H9 (cell line): ENCODE data around the gene SPOCD1. TPM values are rescaled to one million over a fixed set of nuclear protein-coding genes. Genes with fewer than 3 reads are reported as not detected.

Source experiments
- DNase-seq: peaks from one replicate; pipeline ENCODE4 v3.0.0-alpha.2; 2017
- H2AFZ ChIP-seq: one replicate; pipeline ENCODE4 v1.6.1; 2013; ENCODE audit warnings: mild to moderate bottlenecking, low read length, control low read depth, moderate library complexity
- H2AK5ac ChIP-seq: 2 replicates; pipeline ENCODE4 v1.6.1; 2013; ENCODE audit warnings: low read length, control low read depth, mixed read lengths; ENCODE audit not compliant: insufficient read length
- H2BK120ac ChIP-seq: one replicate; pipeline ENCODE4 v1.6.1; 2013; ENCODE audit warnings: low read depth, mild to moderate bottlenecking, low read length, control low read depth, inconsistent platforms; ENCODE audit not compliant: poor library complexity, severe bottlenecking
- H2BK12ac ChIP-seq: 2 replicates; pipeline ENCODE4 v1.6.1; 2013; ENCODE audit warnings: low read length, control low read depth, mixed read lengths, low read depth; ENCODE audit not compliant: insufficient read length
- H2BK15ac ChIP-seq: 2 replicates; pipeline ENCODE4 v1.6.1; 2013; ENCODE audit warnings: low read depth, low read length, control low read depth
- H2BK20ac ChIP-seq: one replicate; pipeline ENCODE4 v1.6.1; 2013; ENCODE audit warnings: low read depth, mild to moderate bottlenecking, low read length, control low read depth, inconsistent platforms; ENCODE audit not compliant: poor library complexity, severe bottlenecking
- H2BK5ac ChIP-seq: 2 replicates; pipeline ENCODE4 v1.6.1; 2013; ENCODE audit warnings: low read length, control low read depth, mixed read lengths; ENCODE audit not compliant: insufficient read length
- H3K14ac ChIP-seq: 2 replicates; pipeline ENCODE4 v1.6.1; 2013; ENCODE audit warnings: low read length, control low read depth; ENCODE audit not compliant: insufficient read depth
- H3K18ac ChIP-seq: 2 replicates; pipeline ENCODE4 v1.6.1; 2013; ENCODE audit warnings: low read depth, mild to moderate bottlenecking, mixed read lengths, low read length, control low read depth; ENCODE audit not compliant: insufficient read length
- H3K23ac ChIP-seq: 2 replicates; pipeline ENCODE4 v1.6.1; 2013; ENCODE audit warnings: low read length, control low read depth, mixed read lengths, low read depth; ENCODE audit not compliant: insufficient read length
- H3K23me2 ChIP-seq: 2 replicates; pipeline ENCODE4 v1.6.1; 2013; ENCODE audit warnings: low read depth, mild to moderate bottlenecking, mixed read lengths, low read length, control low read depth; ENCODE audit not compliant: insufficient read length, poor library complexity, severe bottlenecking
- H3K27ac ChIP-seq: 2 replicates; pipeline ENCODE4 v1.5.1; 2013; ENCODE audit warnings: low read length, control low read depth, mixed read lengths, low read depth; ENCODE audit not compliant: insufficient read length
- H3K27me3 ChIP-seq: 2 replicates; pipeline ENCODE4 v1.6.1; 2013; ENCODE audit warnings: low read length, control low read depth, inconsistent platforms; ENCODE audit not compliant: insufficient read depth
- H3K4ac ChIP-seq: 2 replicates; pipeline ENCODE4 v1.6.1; 2013; ENCODE audit warnings: low read depth, mild to moderate bottlenecking, control low read depth, inconsistent platforms, low read length, moderate library complexity
- H3K4me1 ChIP-seq: 2 replicates; pipeline ENCODE4 v1.6.1; 2013; ENCODE audit warnings: low read length, control low read depth, inconsistent platforms; ENCODE audit not compliant: insufficient read depth
- H3K4me2 ChIP-seq: 2 replicates; pipeline ENCODE4 v1.6.1; 2013; ENCODE audit warnings: low read length, control low read depth, mixed read lengths; ENCODE audit not compliant: insufficient read length, insufficient read depth
- H3K56ac ChIP-seq: 2 replicates; pipeline ENCODE4 v1.6.1; 2013; ENCODE audit warnings: low read depth, mild to moderate bottlenecking, mixed read lengths, low read length, control low read depth; ENCODE audit not compliant: insufficient read length
- H3K79me1 ChIP-seq: 2 replicates; pipeline ENCODE4 v1.6.1; 2013; ENCODE audit warnings: low read depth, mild to moderate bottlenecking, moderate library complexity, low read length, control low read depth, inconsistent platforms; ENCODE audit not compliant: insufficient read depth, poor library complexity, severe bottlenecking
- H3K79me2 ChIP-seq: 2 replicates; pipeline ENCODE4 v1.6.1; 2013; ENCODE audit warnings: low read length, control low read depth, inconsistent platforms; ENCODE audit not compliant: insufficient read depth
- H3K9ac ChIP-seq: 2 replicates; pipeline ENCODE4 v1.6.1; 2013; ENCODE audit warnings: low read length, control low read depth, mixed read lengths; ENCODE audit not compliant: insufficient read length; ENCODE audit errors: extremely low read depth
- H3K9me3 ChIP-seq: one replicate; pipeline ENCODE4 v1.6.1; 2013; ENCODE audit warnings: low read depth, low read length, inconsistent platforms; ENCODE audit not compliant: control insufficient read depth
- H3T11ph ChIP-seq: one replicate; pipeline ENCODE4 v1.6.1; 2013; ENCODE audit warnings: mild to moderate bottlenecking, low read length, control low read depth, inconsistent platforms
- H4K20me1 ChIP-seq: one replicate; pipeline ENCODE4 v1.6.1; 2013; ENCODE audit not compliant: control insufficient read depth, insufficient read length, insufficient read depth
- H4K5ac ChIP-seq: 2 replicates; pipeline ENCODE4 v1.6.1; 2013; ENCODE audit warnings: low read depth, mild to moderate bottlenecking, mixed read lengths, low read length, control low read depth; ENCODE audit not compliant: insufficient read length
- H4K8ac ChIP-seq: replicated peaks from 2 replicates; pipeline ENCODE4 v1.6.1; 2013; ENCODE audit warnings: low read length, control low read depth, mixed read lengths, low read depth; ENCODE audit not compliant: insufficient read length
- H4K91ac ChIP-seq: 2 replicates; pipeline ENCODE4 v1.6.1; 2013; ENCODE audit warnings: low read depth, mild to moderate bottlenecking, moderate library complexity, mixed read lengths, low read length, control low read depth; ENCODE audit not compliant: insufficient read length
- H3K27ac Mint-ChIP-seq, 3 experiments: 2 replicates in 2 of 3; 3 replicates in 1 of 3; pipeline ENCODE4 v1.8.0; 2020 to 2021; ENCODE audit warnings: mixed read lengths in 3 of 3, mild to moderate bottlenecking in 1 of 3, moderate library complexity in 1 of 3
- H3K27me3 Mint-ChIP-seq: 2 replicates; pipeline ENCODE4 v1.8.0; 2021; ENCODE audit warnings: low read depth, mild to moderate bottlenecking, moderate library complexity, mixed read lengths
- H3K36me3 Mint-ChIP-seq, 3 experiments: 2 replicates in 2 of 3; 3 replicates in 1 of 3; pipeline ENCODE4 v1.8.0; 2020 to 2021; ENCODE audit warnings: low read depth in 3 of 3, mixed read lengths in 3 of 3; ENCODE audit not compliant: insufficient read depth in 1 of 3
- H3K4me1 Mint-ChIP-seq, 2 experiments: 2 replicates each; pipeline ENCODE4 v1.8.0; 2020; ENCODE audit warnings: mixed read lengths in 2 of 2
- H3K4me3 Mint-ChIP-seq, 2 experiments: 2 replicates in 1 of 2; 3 replicates in 1 of 2; pipeline ENCODE4 v1.8.0; 2020 to 2021; ENCODE audit warnings: mild to moderate bottlenecking in 2 of 2, mixed read lengths in 2 of 2, moderate library complexity in 1 of 2
- H3K9me3 Mint-ChIP-seq, 2 experiments: 2 replicates in 1 of 2; 3 replicates in 1 of 2; pipeline ENCODE4 v1.8.0; 2020; ENCODE audit warnings: mild to moderate bottlenecking in 2 of 2, mixed read lengths in 2 of 2, moderate library complexity in 1 of 2
- WGBS: extraction: QIAGEN DNeasy Blood & Tissue Kit; methylation state at CpG from one replicate; pipeline ENCODE4 v1.1.7; 2013; ENCODE audit warnings: missing lambda C conversion rate, low lambda C conversion rate, mixed read lengths; ENCODE audit not compliant: insufficient read length; ENCODE audit errors: extremely low coverage; 5-methylcytosine and 5-hydroxymethylcytosine counted together
- total RNA-seq: library from RNA; stranded (reverse); gene quantifications from 2 replicates; pipeline ENCODE4 v1.2.1, GENCODE V29; 2021
- TF ChIP-seq, protein P1 (sequence below): fragments of 200-600 bp; sonication (generic); conservative IDR thresholded peaks from 3 replicates; pipeline ENCODE4 v1.8.0; 2021; ENCODE audit warnings: antibody characterized with exemption, mild to moderate bottlenecking

The SPOCD1 gene
- total RNA-seq, 1 experiment from 2014 or later = 1.5 TPM

DNA sequence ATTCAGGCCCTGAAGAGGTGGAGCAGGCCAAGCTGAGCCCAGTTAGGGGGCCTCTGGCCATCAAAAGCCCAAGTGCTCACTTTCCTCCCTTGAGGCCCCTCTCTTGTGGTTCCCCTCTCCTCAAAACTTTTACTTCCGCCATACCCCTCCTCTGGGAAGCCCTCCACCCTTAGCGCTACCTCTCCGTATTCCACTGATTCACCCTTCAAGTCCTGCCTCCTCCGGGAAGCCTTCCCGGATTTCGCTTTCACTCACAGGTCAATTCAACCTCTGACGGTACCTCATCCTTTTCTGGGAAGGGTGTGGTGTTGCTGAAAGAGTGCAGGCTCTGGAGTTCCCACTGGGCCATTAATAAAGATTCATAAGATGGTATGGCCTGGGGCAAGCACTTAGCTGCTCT is 19.1 kb downstream of the SPOCD1 start:
- Histone ChIP-seq H3K23me2 (no peaks in the 10 kb centered on the region), H2BK20ac (no peak overlapping the region), H3K79me1 (no peaks in the 10 kb centered on the region), H4K91ac (no peak overlapping the region), H2AFZ (no peak overlapping the region), H3K4me2 (no peak overlapping the region), H3K27me3 (no peaks in the 10 kb centered on the region), H2BK12ac (no peak overlapping the region), H3K9ac (no peak overlapping the region), H3K79me2 (no peaks in the 10 kb centered on the region), H3K4ac (no peak overlapping the region), H2AK5ac (no peak overlapping the region), H3K27ac (no peak overlapping the region), H4K8ac (no peak overlapping the region), H3K18ac (no peak overlapping the region), H2BK5ac (no peak overlapping the region), H4K20me1 (no peaks in the 10 kb centered on the region), H3K9me3 (no peaks in the 10 kb centered on the region), H3K56ac (no peak overlapping the region), H3K14ac (no peak overlapping the region), H3K23ac (no peak overlapping the region), H2BK15ac (no peak overlapping the region), H3T11ph (no peak overlapping the region), H2BK120ac (no peak overlapping the region), H4K5ac (no peak overlapping the region), H3K4me1 (no peaks in the 10 kb centered on the region)
- no peak for DNase-seq
- H3K27ac Mint-ChIP-seq = no peak overlapping the region
- TF ChIP-seq, protein P1, sequence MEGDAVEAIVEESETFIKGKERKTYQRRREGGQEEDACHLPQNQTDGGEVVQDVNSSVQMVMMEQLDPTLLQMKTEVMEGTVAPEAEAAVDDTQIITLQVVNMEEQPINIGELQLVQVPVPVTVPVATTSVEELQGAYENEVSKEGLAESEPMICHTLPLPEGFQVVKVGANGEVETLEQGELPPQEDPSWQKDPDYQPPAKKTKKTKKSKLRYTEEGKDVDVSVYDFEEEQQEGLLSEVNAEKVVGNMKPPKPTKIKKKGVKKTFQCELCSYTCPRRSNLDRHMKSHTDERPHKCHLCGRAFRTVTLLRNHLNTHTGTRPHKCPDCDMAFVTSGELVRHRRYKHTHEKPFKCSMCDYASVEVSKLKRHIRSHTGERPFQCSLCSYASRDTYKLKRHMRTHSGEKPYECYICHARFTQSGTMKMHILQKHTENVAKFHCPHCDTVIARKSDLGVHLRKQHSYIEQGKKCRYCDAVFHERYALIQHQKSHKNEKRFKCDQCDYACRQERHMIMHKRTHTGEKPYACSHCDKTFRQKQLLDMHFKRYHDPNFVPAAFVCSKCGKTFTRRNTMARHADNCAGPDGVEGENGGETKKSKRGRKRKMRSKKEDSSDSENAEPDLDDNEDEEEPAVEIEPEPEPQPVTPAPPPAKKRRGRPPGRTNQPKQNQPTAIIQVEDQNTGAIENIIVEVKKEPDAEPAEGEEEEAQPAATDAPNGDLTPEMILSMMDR = no peak
- H3K4me3 Mint-ChIP-seq = no peak overlapping the region
- peaks cover 17 to 39% of the 10 kb centered on the region in 2 experiments for H3K4me1 Mint-ChIP-seq
- H3K27me3 Mint-ChIP-seq = no peaks in the 10 kb centered on the region; the same call in none of the 2 replicates
- no CpG with 5 or more reads among the region's 7 CpGs for WGBS
- no peaks in the 10 kb centered on the region for H3K36me3 Mint-ChIP-seq
- H3K9me3 Mint-ChIP-seq = no peaks in the 10 kb centered on the region; a peak in 1 of 5 replicates
